ENCODE data around the gene STXBP5L.

Gene STXBP5L

GRCh38 chr3:120908030-120908794, at the start of gene STXBP5L:
Gene STXBP5L (plus strand): TSS chr3:120908205. CDS start chr3:120909579, 1,374 bp downstream.
- Histone ChIP-seq H3K79me2 (ENCODE audit: insufficient read depth, low read depth) (no peaks in the 10 kb centered on the region), H3K27ac (peak within 1 kb of the TSS; percentile 46; the same call in 1 of the 2 replicates), H3K36me3 (ENCODE audit: insufficient read depth) (no peaks in the 10 kb centered on the region), H2AFZ (ENCODE audit: low read depth) (peak within 1 kb of the TSS; percentile 98), H3K27me3 (ENCODE audit: insufficient read depth, low read depth) (no peaks in the 10 kb centered on the region), H3K4me1 (ENCODE audit: low read depth, poor library complexity, severe bottlenecking) (peaks cover 14% of the 10 kb centered on the region), H3K4me3 (IDR thresholded peaks at IDR 0.05; ENCODE audit: insufficient read depth, low read depth, low read length) (peak within 1 kb of the TSS; percentile 74), H3K9ac (peak within 1 kb of the TSS; percentile 49; the same call in 1 of the 2 replicates), H3K4me2 (peak within 1 kb of the TSS; percentile 88), H4K20me1 (ENCODE audit: insufficient read depth) (no peaks in the 10 kb centered on the region)
- TF ChIP-seq, protein P1, sequence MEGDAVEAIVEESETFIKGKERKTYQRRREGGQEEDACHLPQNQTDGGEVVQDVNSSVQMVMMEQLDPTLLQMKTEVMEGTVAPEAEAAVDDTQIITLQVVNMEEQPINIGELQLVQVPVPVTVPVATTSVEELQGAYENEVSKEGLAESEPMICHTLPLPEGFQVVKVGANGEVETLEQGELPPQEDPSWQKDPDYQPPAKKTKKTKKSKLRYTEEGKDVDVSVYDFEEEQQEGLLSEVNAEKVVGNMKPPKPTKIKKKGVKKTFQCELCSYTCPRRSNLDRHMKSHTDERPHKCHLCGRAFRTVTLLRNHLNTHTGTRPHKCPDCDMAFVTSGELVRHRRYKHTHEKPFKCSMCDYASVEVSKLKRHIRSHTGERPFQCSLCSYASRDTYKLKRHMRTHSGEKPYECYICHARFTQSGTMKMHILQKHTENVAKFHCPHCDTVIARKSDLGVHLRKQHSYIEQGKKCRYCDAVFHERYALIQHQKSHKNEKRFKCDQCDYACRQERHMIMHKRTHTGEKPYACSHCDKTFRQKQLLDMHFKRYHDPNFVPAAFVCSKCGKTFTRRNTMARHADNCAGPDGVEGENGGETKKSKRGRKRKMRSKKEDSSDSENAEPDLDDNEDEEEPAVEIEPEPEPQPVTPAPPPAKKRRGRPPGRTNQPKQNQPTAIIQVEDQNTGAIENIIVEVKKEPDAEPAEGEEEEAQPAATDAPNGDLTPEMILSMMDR (conservative IDR thresholded peaks at IDR 0.05; ENCODE audit: low read depth, low read length), result no peak

DNA sequence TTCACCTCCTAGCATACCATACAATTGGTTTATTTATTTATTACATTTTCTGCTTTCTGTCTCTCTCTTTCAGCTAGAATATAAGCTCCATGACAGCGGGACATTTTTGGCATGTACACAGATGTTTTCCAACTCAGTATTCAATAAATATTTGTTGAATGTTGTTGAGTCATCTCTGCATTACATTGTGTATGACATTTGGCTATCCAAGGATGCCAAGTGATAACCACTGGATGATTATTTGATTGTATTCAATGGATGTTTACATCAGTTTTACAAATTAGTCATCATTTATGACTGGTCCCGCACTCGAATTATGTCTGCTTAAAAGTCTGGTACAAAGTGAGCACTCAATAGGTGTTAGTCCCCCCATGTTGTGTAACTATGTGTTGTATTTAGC, 49.5 kb upstream of the STXBP5L start:
- no peak overlapping the region for H3K4me3 ChIP-seq (IDR thresholded peaks at IDR 0.05; ENCODE audit: insufficient read depth, low read depth, low read length)
- no peaks in the 10 kb centered on the region for H3K36me3 ChIP-seq (ENCODE audit: insufficient read depth)
- no peaks in the 10 kb centered on the region for H3K4me1 ChIP-seq (ENCODE audit: low read depth, poor library complexity, severe bottlenecking)
- no peak overlapping the region for H3K27ac ChIP-seq
- no peaks in the 10 kb centered on the region for H3K27me3 ChIP-seq (ENCODE audit: insufficient read depth, low read depth)
- TF ChIP-seq, protein P1 (conservative IDR thresholded peaks at IDR 0.05; ENCODE audit: low read depth, low read length), result no peak
- no peaks in the 10 kb centered on the region for H4K20me1 ChIP-seq (ENCODE audit: insufficient read depth)
- H3K79me2 ChIP-seq (ENCODE audit: insufficient read depth, low read depth), result no peaks in the 10 kb centered on the region
- H3K4me2 ChIP-seq, result no peak overlapping the region
- no peak overlapping the region for H3K9ac ChIP-seq
- H2AFZ ChIP-seq (ENCODE audit: low read depth), result no peak overlapping the region

- Histone ChIP-seq H3K4me1 (ENCODE audit: low read depth, poor library complexity, severe bottlenecking) (no peaks in the 10 kb centered on the region), H3K79me2 (ENCODE audit: insufficient read depth, low read depth) (no peaks in the 10 kb centered on the region), H3K9ac (no peak overlapping the region), H3K27me3 (ENCODE audit: insufficient read depth, low read depth) (no peaks in the 10 kb centered on the region), H3K4me3 (IDR thresholded peaks at IDR 0.05; ENCODE audit: insufficient read depth, low read depth, low read length) (no peak overlapping the region), H3K4me2 (no peak overlapping the region), H4K20me1 (ENCODE audit: insufficient read depth) (no peaks in the 10 kb centered on the region), H3K27ac (no peak overlapping the region), H3K36me3 (ENCODE audit: insufficient read depth) (no peaks in the 10 kb centered on the region), H2AFZ (ENCODE audit: low read depth) (no peak overlapping the region)
- TF ChIP-seq, protein P1 (conservative IDR thresholded peaks at IDR 0.05; ENCODE audit: low read depth, low read length), result no peak
Measured at GRCh38 chr3:120864541-120864940, 43.5 kb upstream of the STXBP5L start.

DNA sequence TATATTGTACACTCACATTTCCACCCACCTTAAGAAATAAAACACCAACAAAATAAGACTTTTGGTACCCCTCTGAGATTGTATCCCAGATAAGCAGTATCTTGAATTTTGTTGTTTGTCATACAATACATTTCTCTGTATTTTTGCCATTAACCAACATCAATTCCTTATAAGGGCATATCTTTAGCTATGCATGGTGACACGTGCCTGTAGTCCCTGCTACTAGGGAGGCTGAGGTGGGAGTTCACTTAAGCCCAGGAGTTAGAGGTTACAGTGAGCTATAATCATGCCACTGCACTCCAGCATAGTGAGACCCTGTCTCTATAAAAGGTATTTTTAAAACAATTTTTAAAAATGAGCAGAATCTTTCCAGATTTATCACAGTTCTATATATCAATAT, 32.5 kb upstream of the STXBP5L start:
- Histone ChIP-seq H3K9ac (no peak overlapping the region), H2AFZ (ENCODE audit: low read depth) (no peak overlapping the region), H3K4me1 (ENCODE audit: low read depth, poor library complexity, severe bottlenecking) (no peaks in the 10 kb centered on the region), H3K27me3 (ENCODE audit: insufficient read depth, low read depth) (no peaks in the 10 kb centered on the region), H3K4me3 (IDR thresholded peaks at IDR 0.05; ENCODE audit: insufficient read depth, low read depth, low read length) (no peak overlapping the region), H3K36me3 (ENCODE audit: insufficient read depth) (no peaks in the 10 kb centered on the region), H4K20me1 (ENCODE audit: insufficient read depth) (no peaks in the 10 kb centered on the region), H3K4me2 (no peak overlapping the region), H3K79me2 (ENCODE audit: insufficient read depth, low read depth) (no peaks in the 10 kb centered on the region), H3K27ac (no peak overlapping the region)
- TF ChIP-seq, protein P1 (conservative IDR thresholded peaks at IDR 0.05; ENCODE audit: low read depth, low read length), result no peak

Measured in KMS-11 (cell line).